IPS DF 6.9 (cell line): ENCODE results near the gene KAZN.

Source experiments
- DNase-seq: peaks from one replicate; pipeline ENCODE4 v3.0.0-alpha.2; 2013; ENCODE audit warnings: low read depth, low spot score
- H3K27ac ChIP-seq: one replicate; pipeline ENCODE4 v1.5.1; 2013; ENCODE audit warnings: low read length, control low read depth
- H3K27me3 ChIP-seq: 2 replicates; pipeline ENCODE4 v1.6.1; 2013; ENCODE audit warnings: mild to moderate bottlenecking, low read length; ENCODE audit not compliant: control insufficient read depth, insufficient read depth
- H3K36me3 ChIP-seq: 2 replicates; pipeline ENCODE4 v1.6.1; 2013; ENCODE audit warnings: low read length; ENCODE audit not compliant: control insufficient read depth, insufficient read depth
- H3K4me1 ChIP-seq: 2 replicates; pipeline ENCODE4 v1.6.1; 2013; ENCODE audit warnings: low read length; ENCODE audit not compliant: control insufficient read depth, insufficient read depth
- H3K4me3 ChIP-seq: 2 replicates; pipeline ENCODE4 v1.5.1; 2013; ENCODE audit warnings: mild to moderate bottlenecking, low read length
- H3K9me3 ChIP-seq: 2 replicates; pipeline ENCODE4 v1.6.1; 2013; ENCODE audit warnings: low read length, inconsistent platforms; ENCODE audit not compliant: control insufficient read depth, insufficient read depth
- WGBS: extraction: QIAGEN DNeasy Blood & Tissue Kit; methylation state at CpG from one replicate; pipeline ENCODE4 v1.1.7; 2013; ENCODE audit warnings: mixed read lengths, missing lambda C conversion rate; ENCODE audit not compliant: insufficient read length, insufficient coverage; 5-methylcytosine and 5-hydroxymethylcytosine counted together

Gene KAZN

DNA sequence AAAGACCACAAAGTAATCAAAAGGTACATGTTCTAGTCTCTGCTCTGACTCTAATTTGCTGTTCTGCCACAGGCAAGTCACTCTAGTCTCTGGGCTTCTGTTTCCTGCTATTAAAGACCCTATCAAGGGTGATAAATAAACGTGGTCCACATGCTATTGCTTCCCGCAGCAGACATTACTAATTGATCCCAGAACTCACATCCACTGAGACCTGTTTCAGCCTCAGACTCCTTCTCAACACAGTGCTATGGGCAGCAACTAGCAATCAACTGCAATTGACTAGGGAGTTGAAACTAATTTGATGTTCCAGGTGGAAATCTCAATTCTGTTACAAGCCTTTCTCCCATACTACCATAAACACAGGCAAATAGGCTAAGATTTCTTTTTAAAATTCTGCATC is 150.5 kb downstream of the KAZN start:
- no peaks in the 10 kb centered on the region for H3K4me1 ChIP-seq
- WGBS, result no CpG with 5 or more reads among the region's 2 CpGs
- H3K27me3 ChIP-seq, result no peaks in the 10 kb centered on the region
- no peak for DNase-seq
- H3K36me3 ChIP-seq, result no peaks in the 10 kb centered on the region
- no peaks in the 10 kb centered on the region for H3K9me3 ChIP-seq
- H3K4me3 ChIP-seq, result no peak overlapping the region
- no peak overlapping the region for H3K27ac ChIP-seq

DNA sequence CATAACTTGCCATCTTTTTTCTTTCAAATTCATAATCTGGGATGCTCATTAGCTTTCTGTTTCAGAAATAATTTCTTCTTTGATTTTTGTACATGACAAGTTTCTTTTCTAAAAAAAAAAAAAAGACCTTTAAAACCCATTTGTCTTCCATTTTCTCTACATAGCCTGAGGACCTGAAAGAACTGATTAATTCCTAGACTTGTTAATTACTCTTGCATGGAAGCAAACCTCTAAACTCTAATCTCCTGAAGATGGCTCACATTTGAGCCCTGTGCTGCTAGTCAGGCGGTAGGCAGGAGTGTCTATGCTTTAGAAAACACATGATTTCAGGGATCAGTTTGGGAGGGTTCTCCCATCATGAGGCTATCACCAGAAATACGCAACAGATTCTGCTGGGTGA is 152.0 kb downstream of the KAZN start:
- no peaks in the 10 kb centered on the region for H3K9me3 ChIP-seq
- H3K36me3 ChIP-seq, result no peaks in the 10 kb centered on the region
- no CpG with 5 or more reads among the region's 2 CpGs for WGBS
- no peaks in the 10 kb centered on the region for H3K27me3 ChIP-seq
- H3K27ac ChIP-seq, result no peak overlapping the region
- no peak overlapping the region for H3K4me3 ChIP-seq
- DNase-seq, result no peak
- H3K4me1 ChIP-seq, result no peaks in the 10 kb centered on the region

DNA sequence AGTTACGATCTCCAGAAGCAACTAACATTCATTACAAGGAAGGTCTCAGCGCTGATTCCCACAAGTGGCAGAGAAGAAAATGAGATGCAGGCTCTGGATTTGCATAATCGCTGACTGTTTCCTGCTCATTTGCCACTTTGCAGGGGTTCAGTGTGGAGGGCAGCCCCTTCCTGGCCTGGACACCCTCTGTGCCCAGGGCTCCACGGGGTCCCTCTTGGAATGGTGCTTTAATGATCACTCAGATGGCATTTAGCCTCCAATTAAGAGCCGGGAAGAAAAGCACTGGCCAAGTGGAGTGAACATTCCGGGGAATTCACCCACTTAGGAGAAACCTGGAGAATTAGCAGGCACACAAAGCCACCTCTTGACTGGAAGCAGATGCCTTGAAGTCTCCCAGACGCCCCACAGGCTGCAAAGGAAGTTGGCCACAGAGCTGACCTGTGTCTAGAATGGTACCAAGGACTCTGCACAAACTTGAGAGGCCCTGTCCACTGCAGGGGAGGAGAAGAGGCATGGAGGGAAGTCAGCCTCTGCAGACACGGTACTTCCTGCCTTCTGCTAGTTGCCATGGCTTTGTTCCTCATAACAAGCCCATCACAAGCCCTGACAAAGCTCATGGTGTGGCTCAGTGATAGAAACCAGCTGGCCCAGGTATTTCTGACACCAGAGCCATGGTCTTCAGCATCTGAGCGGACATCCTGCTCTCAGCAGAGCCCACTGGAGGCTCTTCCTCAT is 157.2 kb downstream of the KAZN start:
- H3K4me1 ChIP-seq, result peaks cover 3% of the 10 kb centered on the region; the same call in 1 of the 2 replicates
- H3K36me3 ChIP-seq, result no peaks in the 10 kb centered on the region
- H3K27me3 ChIP-seq, result no peaks in the 10 kb centered on the region
- WGBS, result no CpG with 5 or more reads among the region's 9 CpGs
- H3K9me3 ChIP-seq, result no peaks in the 10 kb centered on the region
- H3K4me3 ChIP-seq, result no peak overlapping the region
- no peak for DNase-seq
- H3K27ac ChIP-seq, result no peak overlapping the region

DNA sequence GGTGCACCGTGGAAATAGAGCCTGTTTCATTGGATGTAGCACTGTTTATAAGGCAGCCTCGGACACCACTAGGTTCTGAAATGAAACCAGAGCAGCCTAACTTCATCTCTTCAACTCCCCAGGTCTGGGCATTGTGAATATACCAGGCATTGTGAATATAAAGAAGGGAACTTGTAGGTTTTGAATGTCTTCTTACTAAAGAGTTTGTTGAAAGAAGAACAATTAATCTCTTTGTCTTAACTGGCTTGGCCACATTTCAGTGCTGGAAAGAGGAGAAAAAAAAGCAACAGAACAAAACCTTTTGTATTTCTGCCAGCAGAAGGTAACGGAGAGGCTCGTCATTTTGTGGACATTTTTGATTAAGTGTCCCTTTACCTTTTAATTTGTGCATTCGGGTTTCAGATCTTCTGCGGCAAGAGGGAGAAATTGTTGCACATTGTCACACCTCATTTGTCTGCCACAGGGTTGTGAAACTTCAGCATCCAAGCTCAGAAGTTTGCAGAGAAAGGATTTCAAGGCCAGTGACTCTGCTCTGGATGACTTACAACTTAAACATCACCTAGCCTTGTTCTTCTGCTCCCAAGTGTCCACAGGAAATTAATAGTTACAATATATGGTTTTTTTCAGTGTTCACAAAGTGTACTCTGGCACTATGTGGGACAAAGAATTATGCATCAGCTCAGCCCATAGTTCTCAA is 158.3 kb downstream of the KAZN start:
- H3K9me3 ChIP-seq, result no peaks in the 10 kb centered on the region
- H3K27ac ChIP-seq, result no peak overlapping the region
- H3K4me3 ChIP-seq, result no peak overlapping the region
- WGBS, result no CpG with 5 or more reads among the region's 6 CpGs
- no peaks in the 10 kb centered on the region for H3K36me3 ChIP-seq
- DNase-seq, result no peak
- peaks cover 3% of the 10 kb centered on the region; the same call in 1 of the 2 replicates for H3K4me1 ChIP-seq
- no peaks in the 10 kb centered on the region for H3K27me3 ChIP-seq

DNA sequence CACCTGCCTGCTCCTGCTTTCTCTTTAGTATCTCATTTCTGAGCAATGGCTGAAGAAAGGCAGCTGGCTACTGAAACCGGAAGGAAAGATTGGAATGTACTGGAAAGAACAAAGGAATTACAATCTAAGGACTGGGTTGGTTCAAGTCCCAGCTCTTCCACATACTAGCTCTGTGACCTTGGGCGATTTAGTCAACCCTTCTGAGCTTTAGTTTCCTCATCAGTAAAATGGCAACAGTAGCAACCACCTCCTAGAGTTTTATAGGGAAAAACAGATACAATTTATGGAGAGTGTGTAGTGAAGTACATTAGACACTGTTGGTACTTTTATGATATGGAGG is 158.8 kb downstream of the KAZN start:
- peaks cover 3% of the 10 kb centered on the region; the same call in 1 of the 2 replicates for H3K4me1 ChIP-seq
- no peaks in the 10 kb centered on the region for H3K9me3 ChIP-seq
- H3K4me3 ChIP-seq, result no peak overlapping the region
- H3K27ac ChIP-seq, result no peak overlapping the region
- H3K27me3 ChIP-seq, result no peaks in the 10 kb centered on the region
- no peak for DNase-seq
- no peaks in the 10 kb centered on the region for H3K36me3 ChIP-seq
- no CpG with 5 or more reads among the region's 2 CpGs for WGBS

DNA sequence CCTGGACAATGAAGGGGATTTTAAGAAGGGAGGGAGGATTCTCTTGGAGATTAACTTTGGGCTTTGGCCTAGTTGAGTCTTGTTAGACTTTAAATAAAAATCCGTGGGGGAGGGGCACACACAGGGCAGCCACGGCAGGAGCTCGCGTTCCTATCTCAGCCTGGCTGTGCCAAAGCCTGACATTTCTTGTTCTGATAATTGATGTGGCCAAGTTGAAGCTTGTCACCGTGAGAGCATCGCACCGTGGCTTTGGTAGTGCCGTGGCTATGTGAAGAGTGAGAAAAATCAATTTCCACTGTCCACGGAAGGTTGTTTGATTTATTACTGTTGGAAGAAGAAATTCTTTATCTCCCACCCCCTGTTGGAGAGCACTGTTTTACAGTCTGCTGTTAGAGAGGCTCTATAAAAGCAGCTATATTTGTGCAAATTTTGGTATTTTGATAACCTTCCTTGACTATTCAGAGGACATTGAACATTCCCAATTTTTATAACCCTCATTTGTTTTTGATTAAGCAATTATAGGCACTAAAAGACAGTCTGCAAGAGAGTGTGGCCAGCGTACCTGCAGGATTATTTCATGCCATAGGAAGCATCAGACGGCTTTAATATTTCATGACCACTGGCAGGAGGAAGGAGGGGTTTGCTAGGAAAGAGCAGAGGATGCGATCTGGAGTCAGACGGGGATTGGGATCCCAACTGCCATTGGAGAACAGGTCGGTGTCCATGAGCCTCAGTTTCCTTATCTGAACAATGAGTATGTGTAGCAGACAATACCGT is 160.7 kb downstream of the KAZN start:
- no peaks in the 10 kb centered on the region for H3K27me3 ChIP-seq
- peaks cover 5% of the 10 kb centered on the region; the same call in 1 of the 2 replicates for H3K4me1 ChIP-seq
- WGBS, result no CpG with 5 or more reads among the region's 15 CpGs
- H3K4me3 ChIP-seq, result no peak overlapping the region
- no peaks in the 10 kb centered on the region for H3K9me3 ChIP-seq
- no peaks in the 10 kb centered on the region for H3K36me3 ChIP-seq
- no peak for DNase-seq
- H3K27ac ChIP-seq, result no peak overlapping the region

DNA sequence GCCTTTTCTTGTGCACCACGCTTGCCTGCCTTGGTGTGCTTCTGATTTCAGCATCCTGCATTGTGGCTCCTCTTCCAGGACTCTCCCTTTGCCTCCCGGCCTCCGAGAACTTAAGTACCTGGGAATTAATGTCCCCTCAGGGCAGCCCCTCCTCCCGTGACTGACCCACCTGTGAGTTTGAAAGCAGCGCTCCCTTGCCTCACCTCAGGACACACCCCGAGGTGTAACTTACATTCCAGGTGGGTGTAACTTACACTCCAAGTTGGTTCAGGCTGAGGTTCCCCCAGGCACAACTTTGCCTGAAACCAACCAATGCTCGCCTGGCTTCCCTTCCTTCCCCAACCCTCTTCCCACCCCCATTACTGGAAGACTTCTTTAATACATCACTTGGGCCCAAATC is 161.4 kb downstream of the KAZN start:
- no CpG with 5 or more reads among the region's 7 CpGs for WGBS
- no peaks in the 10 kb centered on the region for H3K9me3 ChIP-seq
- no peak overlapping the region for H3K27ac ChIP-seq
- peaks cover 5% of the 10 kb centered on the region; the same call in 1 of the 2 replicates for H3K4me1 ChIP-seq
- H3K27me3 ChIP-seq, result no peaks in the 10 kb centered on the region
- no peaks in the 10 kb centered on the region for H3K36me3 ChIP-seq
- no peak overlapping the region for H3K4me3 ChIP-seq
- no peak for DNase-seq

DNA sequence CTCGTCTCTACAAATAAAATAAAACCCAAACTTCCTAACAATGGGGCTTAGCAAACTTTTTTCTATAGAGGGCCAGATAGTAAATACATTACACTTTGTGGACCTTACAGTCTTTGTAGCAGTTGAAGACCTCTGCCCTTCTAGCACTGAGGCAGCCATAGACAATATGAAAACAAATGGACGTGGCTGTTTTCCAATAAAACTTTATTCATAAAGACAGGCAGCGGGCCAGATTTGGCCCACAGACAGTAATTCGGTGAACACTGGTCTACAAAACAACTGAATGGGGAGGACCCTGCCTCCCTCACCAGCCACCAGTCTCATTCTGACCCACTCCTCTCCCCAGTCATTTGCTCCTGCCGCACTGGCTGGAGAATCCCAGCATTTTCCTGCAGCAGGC is 162.3 kb downstream of the KAZN start:
- Histone ChIP-seq H3K27ac (no peak overlapping the region), H3K9me3 (no peaks in the 10 kb centered on the region), H3K36me3 (no peaks in the 10 kb centered on the region), H3K4me1 (peaks cover 5% of the 10 kb centered on the region), H3K4me3 (no peak overlapping the region), H3K27me3 (no peaks in the 10 kb centered on the region)
- DNase-seq, result no peak
- no CpG with 5 or more reads among the region's 5 CpGs for WGBS

DNA sequence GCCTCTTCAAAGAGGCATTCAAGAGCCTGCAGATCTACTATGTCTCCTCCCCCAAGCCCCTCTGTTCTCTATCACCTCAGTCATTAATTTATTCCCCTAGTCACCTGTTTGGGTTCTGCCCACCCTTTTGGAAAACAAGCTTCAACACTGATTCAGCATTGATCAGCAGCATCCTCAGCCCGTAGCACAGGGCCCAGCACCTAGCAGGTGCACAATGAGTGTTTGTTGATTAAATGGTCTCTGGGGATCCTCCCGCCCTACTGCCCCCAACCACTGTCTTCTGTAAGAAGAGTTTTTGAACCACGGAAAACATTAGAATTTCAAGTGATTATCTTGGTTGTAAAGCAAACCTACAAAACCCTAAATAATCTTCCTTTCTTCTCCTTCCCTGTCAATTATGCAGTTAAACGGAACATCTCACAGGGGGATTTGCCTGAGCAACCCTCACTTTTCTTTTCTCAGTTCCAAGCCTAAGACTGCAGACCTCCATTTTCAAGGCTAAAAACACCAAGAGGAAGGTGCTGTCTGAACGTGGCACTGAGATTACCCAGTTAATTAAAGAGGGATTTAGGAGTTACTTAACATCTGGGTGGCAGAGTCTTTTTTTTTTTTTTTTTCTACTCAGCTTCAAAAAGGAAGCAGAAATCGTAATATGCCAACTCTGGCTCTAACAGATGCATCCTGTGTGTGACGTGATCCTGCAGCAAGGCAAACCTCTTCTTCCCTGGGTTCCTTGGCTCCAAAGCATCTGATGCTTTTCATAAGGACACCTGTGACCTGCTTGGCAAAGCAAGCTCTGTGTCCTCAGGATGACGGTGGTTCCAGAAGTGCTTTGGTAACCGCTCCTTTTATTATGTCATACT is 163.0 kb downstream of the KAZN start:
- no peak overlapping the region for H3K4me3 ChIP-seq
- no peaks in the 10 kb centered on the region for H3K36me3 ChIP-seq
- no CpG with 5 or more reads among the region's 9 CpGs for WGBS
- no peaks in the 10 kb centered on the region for H3K27me3 ChIP-seq
- no peak for DNase-seq
- H3K27ac ChIP-seq, result no peak overlapping the region
- H3K4me1 ChIP-seq, result peaks cover 4% of the 10 kb centered on the region
- no peaks in the 10 kb centered on the region for H3K9me3 ChIP-seq

DNA sequence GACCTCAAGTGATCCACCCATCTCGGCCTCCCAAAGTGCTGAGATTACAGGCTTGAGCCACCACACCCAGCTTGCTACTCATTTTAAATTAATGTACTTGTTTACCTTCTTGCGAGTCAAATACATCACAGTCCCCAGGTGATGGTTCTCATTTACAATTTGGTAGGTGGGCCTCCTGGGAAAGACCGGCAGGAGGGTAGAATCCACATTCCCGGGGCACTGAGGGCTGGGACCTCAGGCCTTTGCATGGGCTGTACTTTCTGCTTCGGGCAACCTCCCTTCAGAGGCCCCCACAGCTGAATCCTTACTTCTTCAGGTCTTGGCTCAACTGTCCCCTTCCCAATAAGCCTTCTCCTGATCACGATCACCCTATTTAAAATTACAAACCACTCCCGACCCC is 165.5 kb downstream of the KAZN start:
- WGBS, result no CpG with 5 or more reads among the region's 7 CpGs
- no peaks in the 10 kb centered on the region for H3K36me3 ChIP-seq

More for the DNA sequence above, 165.5 kb downstream of the KAZN start:
- no peak overlapping the region for H3K4me3 ChIP-seq
- H3K27ac ChIP-seq, result no peak overlapping the region
- no peak for DNase-seq
- no peaks in the 10 kb centered on the region for H3K9me3 ChIP-seq
- H3K4me1 ChIP-seq, result peaks cover 7% of the 10 kb centered on the region
- no peaks in the 10 kb centered on the region for H3K27me3 ChIP-seq
